ENCODE data around the gene KCNMB2. TPM values are rescaled to one million over a fixed set of nuclear protein-coding genes. Genes with fewer than 3 reads are reported as not detected.

KCNMB2 gene
- total and polyA plus RNA-seq, 4 experiments from 2014 or later, result not detected

GRCh38 chr3:178714925-178715832 is 178.9 kb downstream of the KCNMB2 start:
- H3K4me1 ChIP-seq (ENCODE audit: insufficient read depth, low read length), result no peaks in the 10 kb centered on the region
- no peak overlapping the region for H3K27ac ChIP-seq (ENCODE audit: low read depth, low read length)
- no peaks in the 10 kb centered on the region for H3K27me3 ChIP-seq (ENCODE audit: insufficient read depth, low read length)
- Mint-ChIP-seq H3K27me3 (peaks cover 0 to 4% of the 10 kb centered on the region in 2 donors), H3K9me3 (peaks cover 0 to 3% (median 0%) of the 10 kb centered on the region in 8 donors), H3K4me1 (no peaks in the 10 kb centered on the region), H3K27ac (no peak overlapping the region), H3K4me3 (no peak overlapping the region), H3K36me3 (no peaks in the 10 kb centered on the region)
- H3K36me3 ChIP-seq (ENCODE audit: insufficient read depth, low read length), result no peaks in the 10 kb centered on the region
- H3K9me3 ChIP-seq (ENCODE audit: control insufficient read depth in 1 of 2, low read length in 2 of 2), result no peaks in the 10 kb centered on the region
- intact Hi-C loops (cut with micrococcal nuclease), result no loop called here
- DNase-seq, result no peak
- POLR2A ChIA-PET (ENCODE audit: partially characterized antibody), result no interaction called here
- CTCF ChIA-PET (ENCODE audit: partially characterized antibody), result no interaction called here
- H3K4me3 ChIP-seq (ENCODE audit: low read length in 2 of 2), result no peak overlapping the region

- Histone ChIP-seq H3K36me3 (ENCODE audit: insufficient read depth, low read length) (no peaks in the 10 kb centered on the region), H3K9me3 (ENCODE audit: control insufficient read depth in 1 of 2, low read length in 2 of 2) (no peaks in the 10 kb centered on the region), H3K27me3 (ENCODE audit: insufficient read depth, low read length) (no peaks in the 10 kb centered on the region), H3K4me3 (ENCODE audit: low read length in 2 of 2) (no peak overlapping the region), H3K27ac (ENCODE audit: low read depth, low read length) (no peak overlapping the region), H3K4me1 (ENCODE audit: insufficient read depth, low read length) (no peaks in the 10 kb centered on the region)
- H3K27me3 Mint-ChIP-seq, result peaks cover 0 to 4% of the 10 kb centered on the region in 2 donors
- peaks cover 0 to 2% of the 10 kb centered on the region in 2 donors for H3K36me3 Mint-ChIP-seq
- intact Hi-C loops (cut with micrococcal nuclease), result no loop called here
- CTCF ChIA-PET (ENCODE audit: partially characterized antibody), result no interaction called here
- POLR2A ChIA-PET (ENCODE audit: partially characterized antibody), result no interaction called here
- no peak for DNase-seq
- no peak overlapping the region for H3K27ac Mint-ChIP-seq
- peaks cover 0 to 12% (median 3%) of the 10 kb centered on the region in 8 donors for H3K9me3 Mint-ChIP-seq
- H3K4me1 Mint-ChIP-seq, result no peaks in the 10 kb centered on the region
- H3K4me3 Mint-ChIP-seq, result no peak overlapping the region
Measured at GRCh38 chr3:178718995-178719635, 182.9 kb downstream of the KCNMB2 start.

GRCh38 chr3:178732824-178733223 is 196.6 kb downstream of the KCNMB2 start:
- POLR2A ChIA-PET (ENCODE audit: partially characterized antibody), result no interaction called here
- H3K4me3 ChIP-seq (ENCODE audit: low read length in 2 of 2), result no peak overlapping the region
- no peaks in the 10 kb centered on the region for H3K4me1 ChIP-seq (ENCODE audit: insufficient read depth, low read length)
- no peak overlapping the region for H3K27ac ChIP-seq (ENCODE audit: low read depth, low read length)
- no peaks in the 10 kb centered on the region for H3K27me3 ChIP-seq (ENCODE audit: insufficient read depth, low read length)
- intact Hi-C loops (cut with micrococcal nuclease), result no loop called here
- no peaks in the 10 kb centered on the region for H3K9me3 ChIP-seq (ENCODE audit: control insufficient read depth in 1 of 2, low read length in 2 of 2)
- no peak overlapping the region for H3K4me3 Mint-ChIP-seq
- peaks cover 3 to 5% of the 10 kb centered on the region in 2 donors for H3K27me3 Mint-ChIP-seq
- H3K36me3 Mint-ChIP-seq, result no peaks in the 10 kb centered on the region
- H3K36me3 ChIP-seq (ENCODE audit: insufficient read depth, low read length), result no peaks in the 10 kb centered on the region
- H3K4me1 Mint-ChIP-seq, result no peaks in the 10 kb centered on the region
- no peak for DNase-seq
- CTCF ChIA-PET (ENCODE audit: partially characterized antibody), result no interaction called here
- H3K27ac Mint-ChIP-seq, result no peak overlapping the region
- peaks cover 0 to 2% (median 0%) of the 10 kb centered on the region in 8 donors for H3K9me3 Mint-ChIP-seq

GRCh38 chr3:178735032-178735674 is 198.9 kb downstream of the KCNMB2 start:
- Histone ChIP-seq H3K27ac (ENCODE audit: low read depth, low read length) (no peak overlapping the region), H3K27me3 (ENCODE audit: insufficient read depth, low read length) (no peaks in the 10 kb centered on the region), H3K9me3 (ENCODE audit: control insufficient read depth in 1 of 2, low read length in 2 of 2) (no peaks in the 10 kb centered on the region), H3K4me3 (ENCODE audit: low read length in 2 of 2) (no peak overlapping the region), H3K4me1 (ENCODE audit: insufficient read depth, low read length) (no peaks in the 10 kb centered on the region), H3K36me3 (ENCODE audit: insufficient read depth, low read length) (no peaks in the 10 kb centered on the region)
- Mint-ChIP-seq H3K36me3 (no peaks in the 10 kb centered on the region), H3K27ac (no peak overlapping the region), H3K27me3 (peaks cover 3 to 5% of the 10 kb centered on the region in 2 donors), H3K4me3 (no peak overlapping the region), H3K9me3 (peaks cover 0 to 3% (median 0%) of the 10 kb centered on the region in 8 donors), H3K4me1 (no peaks in the 10 kb centered on the region)
- intact Hi-C loops (cut with micrococcal nuclease), result no loop called here
- CTCF ChIA-PET (ENCODE audit: partially characterized antibody), result no interaction called here
- no peak for DNase-seq
- POLR2A ChIA-PET (ENCODE audit: partially characterized antibody), result no interaction called here

- ChIA-PET POLR2A (ENCODE audit: partially characterized antibody) (no interaction called here), CTCF (ENCODE audit: partially characterized antibody) (no interaction called here)
- Mint-ChIP-seq H3K4me1 (no peaks in the 10 kb centered on the region), H3K4me3 (no peak overlapping the region), H3K27me3 (peaks cover 1 to 3% of the 10 kb centered on the region in 2 donors), H3K9me3 (peaks cover 0 to 3% (median 0%) of the 10 kb centered on the region in 8 donors), H3K27ac (no peak overlapping the region), H3K36me3 (no peaks in the 10 kb centered on the region)
- H3K9me3 ChIP-seq (ENCODE audit: control insufficient read depth in 1 of 2, low read length in 2 of 2), result no peaks in the 10 kb centered on the region
- H3K27ac ChIP-seq (ENCODE audit: low read depth, low read length), result no peak overlapping the region
- no peak for DNase-seq
- H3K27me3 ChIP-seq (ENCODE audit: insufficient read depth, low read length), result no peaks in the 10 kb centered on the region
- intact Hi-C loops (cut with micrococcal nuclease), result no loop called here
- H3K36me3 ChIP-seq (ENCODE audit: insufficient read depth, low read length), result no peaks in the 10 kb centered on the region
- H3K4me3 ChIP-seq (ENCODE audit: low read length in 2 of 2), result no peak overlapping the region
- no peaks in the 10 kb centered on the region for H3K4me1 ChIP-seq (ENCODE audit: insufficient read depth, low read length)
Measured at GRCh38 chr3:178736300-178736699, 200.1 kb downstream of the KCNMB2 start.

- ChIA-PET CTCF (ENCODE audit: partially characterized antibody) (no interaction called here), POLR2A (ENCODE audit: partially characterized antibody) (no interaction called here)
- Histone ChIP-seq H3K4me3 (ENCODE audit: low read length in 2 of 2) (no peak overlapping the region), H3K9me3 (ENCODE audit: control insufficient read depth in 1 of 2, low read length in 2 of 2) (no peaks in the 10 kb centered on the region), H3K36me3 (ENCODE audit: insufficient read depth, low read length) (no peaks in the 10 kb centered on the region), H3K4me1 (ENCODE audit: insufficient read depth, low read length) (no peaks in the 10 kb centered on the region), H3K27me3 (ENCODE audit: insufficient read depth, low read length) (no peaks in the 10 kb centered on the region), H3K27ac (ENCODE audit: low read depth, low read length) (no peak overlapping the region)
- Mint-ChIP-seq H3K4me3 (no peak overlapping the region), H3K9me3 (peaks cover 0 to 3% (median 0%) of the 10 kb centered on the region in 8 donors), H3K36me3 (no peaks in the 10 kb centered on the region), H3K27me3 (peaks cover 0 to 2% of the 10 kb centered on the region in 2 donors), H3K4me1 (no peaks in the 10 kb centered on the region), H3K27ac (no peak overlapping the region)
- intact Hi-C loops (cut with micrococcal nuclease), result no loop called here
- DNase-seq, result no peak
Measured at GRCh38 chr3:178739720-178740119, 203.5 kb downstream of the KCNMB2 start.

GRCh38 chr3:178741020-178741419 is 204.8 kb downstream of the KCNMB2 start:
- no peaks in the 10 kb centered on the region for H3K9me3 ChIP-seq (ENCODE audit: control insufficient read depth in 1 of 2, low read length in 2 of 2)
- no peaks in the 10 kb centered on the region for H3K4me1 ChIP-seq (ENCODE audit: insufficient read depth, low read length)
- no peaks in the 10 kb centered on the region for H3K27me3 ChIP-seq (ENCODE audit: insufficient read depth, low read length)
- Mint-ChIP-seq H3K36me3 (no peaks in the 10 kb centered on the region), H3K4me1 (no peaks in the 10 kb centered on the region), H3K27ac (no peak overlapping the region), H3K27me3 (peaks cover 0 to 2% of the 10 kb centered on the region in 2 donors), H3K9me3 (peaks cover 0 to 12% (median 2%) of the 10 kb centered on the region in 8 donors), H3K4me3 (no peak overlapping the region)
- H3K36me3 ChIP-seq (ENCODE audit: insufficient read depth, low read length), result no peaks in the 10 kb centered on the region
- H3K27ac ChIP-seq (ENCODE audit: low read depth, low read length), result no peak overlapping the region
- CTCF ChIA-PET (ENCODE audit: partially characterized antibody), result no interaction called here
- POLR2A ChIA-PET (ENCODE audit: partially characterized antibody), result no interaction called here
- intact Hi-C loops (cut with micrococcal nuclease), result no loop called here
- no peak for DNase-seq
- H3K4me3 ChIP-seq (ENCODE audit: low read length in 2 of 2), result no peak overlapping the region
